ENCODE results near the gene RASGEF1C.

DNA sequence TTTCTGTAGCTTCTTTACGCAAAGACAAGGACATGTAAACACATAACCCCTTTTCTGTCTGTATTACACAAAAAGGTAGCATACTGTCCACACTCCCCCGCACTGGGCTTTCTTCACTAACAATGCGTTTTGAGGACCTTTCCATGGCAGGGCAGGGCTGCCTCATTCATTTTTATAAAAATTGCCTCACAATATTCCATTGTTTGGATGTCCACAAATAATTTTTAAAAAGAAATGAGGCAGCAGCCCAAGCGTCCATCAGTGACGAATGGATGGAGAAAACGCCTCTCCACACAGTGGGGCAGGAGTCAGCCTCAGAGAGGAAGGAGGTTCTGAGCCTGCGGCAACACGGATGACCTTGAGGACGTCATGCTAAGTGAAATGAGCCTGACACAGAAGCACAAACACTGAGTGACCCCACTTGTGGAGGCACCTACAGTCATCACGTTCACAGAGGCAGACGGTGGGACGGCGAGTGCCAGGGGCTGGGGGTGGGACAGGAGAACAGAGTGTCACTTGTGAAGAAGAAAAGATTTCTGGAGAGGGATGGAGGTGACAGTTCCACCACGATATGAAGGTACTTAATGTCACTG, 67.8 kb downstream of the RASGEF1C start:
- TF ChIP-seq, protein P1, sequence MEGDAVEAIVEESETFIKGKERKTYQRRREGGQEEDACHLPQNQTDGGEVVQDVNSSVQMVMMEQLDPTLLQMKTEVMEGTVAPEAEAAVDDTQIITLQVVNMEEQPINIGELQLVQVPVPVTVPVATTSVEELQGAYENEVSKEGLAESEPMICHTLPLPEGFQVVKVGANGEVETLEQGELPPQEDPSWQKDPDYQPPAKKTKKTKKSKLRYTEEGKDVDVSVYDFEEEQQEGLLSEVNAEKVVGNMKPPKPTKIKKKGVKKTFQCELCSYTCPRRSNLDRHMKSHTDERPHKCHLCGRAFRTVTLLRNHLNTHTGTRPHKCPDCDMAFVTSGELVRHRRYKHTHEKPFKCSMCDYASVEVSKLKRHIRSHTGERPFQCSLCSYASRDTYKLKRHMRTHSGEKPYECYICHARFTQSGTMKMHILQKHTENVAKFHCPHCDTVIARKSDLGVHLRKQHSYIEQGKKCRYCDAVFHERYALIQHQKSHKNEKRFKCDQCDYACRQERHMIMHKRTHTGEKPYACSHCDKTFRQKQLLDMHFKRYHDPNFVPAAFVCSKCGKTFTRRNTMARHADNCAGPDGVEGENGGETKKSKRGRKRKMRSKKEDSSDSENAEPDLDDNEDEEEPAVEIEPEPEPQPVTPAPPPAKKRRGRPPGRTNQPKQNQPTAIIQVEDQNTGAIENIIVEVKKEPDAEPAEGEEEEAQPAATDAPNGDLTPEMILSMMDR (IDR thresholded peaks at IDR 0.05): no peak
- no peak for TF ChIP-seq POLR2A (IDR thresholded peaks at IDR 0.05)
